Liver (tissue), 9 donors: ENCODE measurements around the gene TNPO3. TPM values are rescaled to one million over a fixed set of nuclear protein-coding genes. Genes with fewer than 3 reads are reported as not detected.

Experiments
- DNase-seq: peaks from one replicate; pipeline ENCODE4 v3.0.0-alpha.2; 2017; ENCODE audit warnings: low spot score
- H3K27ac ChIP-seq, 2 donors: one replicate each; pipeline ENCODE4 v1.7.0; 2013; ENCODE audit warnings: inconsistent platforms in 2 of 2, low read length in 2 of 2, control low read depth in 1 of 2, low read depth in 1 of 2, mild to moderate bottlenecking in 1 of 2
- H3K27me3 ChIP-seq, 4 donors: one replicate each; pipeline versions ENCODE4 v1.6.1 to v1.7.0; 2013; ENCODE audit warnings: low read length in 3 of 4, inconsistent platforms in 1 of 4, mild to moderate bottlenecking in 1 of 4, moderate library complexity in 1 of 4; ENCODE audit not compliant: control insufficient read depth in 4 of 4, insufficient read depth in 4 of 4
- H3K36me3 ChIP-seq, 4 donors: one replicate each; pipeline versions ENCODE4 v1.6.1 to v1.7.0; 2013; ENCODE audit warnings: low read length in 3 of 4, mild to moderate bottlenecking in 3 of 4, low read depth in 1 of 4, moderate library complexity in 1 of 4; ENCODE audit not compliant: control insufficient read depth in 4 of 4, insufficient read depth in 3 of 4
- H3K4me1 ChIP-seq, 4 donors: one replicate each; pipeline versions ENCODE4 v1.6.1 to v1.7.0; 2013; ENCODE audit warnings: low read length in 3 of 4, mild to moderate bottlenecking in 3 of 4, moderate library complexity in 1 of 4; ENCODE audit not compliant: control insufficient read depth in 4 of 4, insufficient read depth in 4 of 4
- H3K4me3 ChIP-seq, 3 donors: one replicate each; pipeline versions ENCODE4 v1.6.1 to v1.7.0; 2013; ENCODE audit warnings: low read length in 3 of 3, control low read depth in 1 of 3, low read depth in 1 of 3, mild to moderate bottlenecking in 1 of 3
- H3K9ac ChIP-seq, 2 donors: one replicate each; pipeline ENCODE4 v1.7.0; 2013; ENCODE audit warnings: low read length in 2 of 2, mild to moderate bottlenecking in 2 of 2, moderate library complexity in 2 of 2, control low read depth in 1 of 2, low read depth in 1 of 2
- H3K9me3 ChIP-seq, 4 donors: one replicate each; pipeline versions ENCODE4 v1.6.1 to v1.7.0; 2013; ENCODE audit warnings: low read length in 3 of 4; ENCODE audit not compliant: control insufficient read depth in 4 of 4
- ATF3 ChIP-seq: IDR thresholded peaks from 2 replicates; pipeline ENCODE4 v1.6.1; 2016; ENCODE audit warnings: antibody characterized with exemption
- CTCF ChIP-seq: fragments of 150-350 bp; IDR thresholded peaks from 2 replicates; pipeline ENCODE4 v1.5.1; 2017; ENCODE audit warnings: improper control_type of control experiment, low read depth, low read length; ENCODE audit not compliant: missing input control
- EGR1 ChIP-seq, 2 donors: IDR thresholded peaks; 2 replicates each; pipeline ENCODE4 v1.6.1; 2016 to 2018; ENCODE audit warnings: antibody characterized with exemption in 2 of 2, low read depth in 2 of 2
- FOXA1 ChIP-seq: IDR thresholded peaks from 2 replicates; pipeline ENCODE4 v1.6.1; 2016; ENCODE audit warnings: antibody characterized with exemption
- FOXA2 ChIP-seq: IDR thresholded peaks from 2 replicates; pipeline ENCODE4 v1.6.1; 2016; ENCODE audit warnings: antibody characterized with exemption
- GABPA ChIP-seq, 2 donors: IDR thresholded peaks in 1 of 2; conservative IDR thresholded peaks in 1 of 2; 2 replicates each; pipeline ENCODE4 v1.6.1; 2016; ENCODE audit warnings: antibody characterized with exemption in 2 of 2, mild to moderate bottlenecking in 1 of 2, moderate library complexity in 1 of 2
- HNF4A ChIP-seq, 2 donors: conservative IDR thresholded peaks; 2 replicates each; pipeline ENCODE4 v1.6.1; 2016; ENCODE audit warnings: antibody characterized with exemption in 2 of 2, mild to moderate bottlenecking in 2 of 2
- HNF4G ChIP-seq: IDR thresholded peaks from 2 replicates; pipeline ENCODE4 v1.6.1; 2016; ENCODE audit warnings: antibody characterized with exemption
- JUND ChIP-seq, 2 donors: IDR thresholded peaks; 2 replicates each; pipeline ENCODE4 v1.6.1; 2016; ENCODE audit warnings: antibody characterized with exemption in 2 of 2
- MAX ChIP-seq: IDR thresholded peaks from 2 replicates; pipeline ENCODE4 v1.6.1; 2016; ENCODE audit warnings: antibody characterized with exemption
- NR2F2 ChIP-seq: IDR thresholded peaks from 2 replicates; pipeline ENCODE4 v1.6.1; 2016; ENCODE audit warnings: antibody characterized with exemption
- RAD21 ChIP-seq, 2 donors: IDR thresholded peaks; 2 replicates each; pipeline ENCODE4 v1.6.1; 2016; ENCODE audit warnings: antibody characterized with exemption in 2 of 2, mild to moderate bottlenecking in 2 of 2
- REST ChIP-seq: IDR thresholded peaks from 2 replicates; pipeline ENCODE4 v1.6.1; 2016; ENCODE audit warnings: antibody characterized with exemption, mild to moderate bottlenecking
- RXRA ChIP-seq, 2 donors: IDR thresholded peaks; 2 replicates each; pipeline ENCODE4 v1.6.1; 2017 to 2018; ENCODE audit warnings: antibody characterized with exemption in 2 of 2, mild to moderate bottlenecking in 1 of 2
- SP1 ChIP-seq: IDR thresholded peaks from 2 replicates; pipeline ENCODE4 v1.6.1; 2018; ENCODE audit warnings: antibody characterized with exemption, mild to moderate bottlenecking
- TAF1 ChIP-seq: conservative IDR thresholded peaks from 2 replicates; pipeline ENCODE4 v1.6.1; 2016; ENCODE audit warnings: antibody characterized with exemption, mild to moderate bottlenecking
- YY1 ChIP-seq: IDR thresholded peaks from 2 replicates; pipeline ENCODE4 v1.6.1; 2016; ENCODE audit warnings: antibody characterized with exemption, mild to moderate bottlenecking
- ZBTB33 ChIP-seq: IDR thresholded peaks from 2 replicates; pipeline ENCODE4 v1.6.1; 2016; ENCODE audit warnings: antibody characterized with exemption
- WGBS: extraction: QIAGEN DNeasy Blood & Tissue Kit; methylation state at CpG from one replicate; pipeline ENCODE4 v1.1.7; 2013; 5-methylcytosine and 5-hydroxymethylcytosine counted together
- polyA plus RNA-seq, 2 donors: library from polyadenylated mRNA; stranded (reverse) in 1 of 2; unstranded in 1 of 2; fragments of 200-250 nt in 1 of 2; fragments of >200 nt in 1 of 2; fragmentation: Nextera tagmentation in 1 of 2; extraction: Ambion mirVana in 1 of 2; gene quantifications; one replicate each; pipeline versions ENCODE4 v1.2.1 to v1.2.3, GENCODE V29; 2013 to 2015
- total RNA-seq, 2 donors: library from RNA; depleted of rRNA; stranded (reverse); fragments of >200 nt; gene quantifications; one replicate each; pipeline ENCODE4 v1.2.3, GENCODE V29; 2014
- donor health status: healthy.
- donor health status: healthy.
- donor health status: healthy.
- donor health status: healthy.
- donor health status: healthy.

The TNPO3 gene
- total and polyA plus RNA-seq, 4 donors: 9.2 to 38.9 (median 20.0) TPM

GRCh38 chr7:129045682-129046081 lies 9.2 kb downstream of the TNPO3 start:
- Histone ChIP-seq H3K27me3 (no peaks in the 10 kb centered on the region), H3K4me3 (no peak overlapping the region), H3K4me1 (peaks cover 5 to 25% (median 12%) of the 10 kb centered on the region in 4 donors), H3K9me3 (no peaks in the 10 kb centered on the region), H3K27ac (no peak overlapping the region), H3K36me3 (no peaks in the 10 kb centered on the region), H3K9ac (no peak overlapping the region)
- TF ChIP-seq MAX (no peak), GABPA (IDR thresholded peaks at IDR 0.05 in 1 of 2, conservative IDR thresholded peaks at IDR 0.05 in 1 of 2) (no peak), YY1 (no peak)
- DNase-seq: no peak
- WGBS: 86% methylated on average over 4 of the region's 4 CpGs

- no peak for DNase-seq
- 86% methylated on average over 3 of the region's 3 CpGs for WGBS
- Histone ChIP-seq H3K9ac (no peak overlapping the region), H3K36me3 (peaks cover 4 to 7% (median 5%) of the 10 kb centered on the region in 4 donors), H3K9me3 (no peaks in the 10 kb centered on the region), H3K4me3 (no peak overlapping the region), H3K27ac (no peak overlapping the region), H3K27me3 (no peaks in the 10 kb centered on the region), H3K4me1 (peaks cover 4 to 19% (median 12%) of the 10 kb centered on the region in 4 donors)
- TF ChIP-seq RXRA (IDR thresholded peaks at IDR 0.05): no peak
- no peak for TF ChIP-seq MAX
- no peak for TF ChIP-seq JUND (IDR thresholded peaks at IDR 0.05)
- no peak for TF ChIP-seq TAF1
- TF ChIP-seq CTCF: no peak
- TF ChIP-seq ZBTB33: no peak
- no peak for TF ChIP-seq RAD21 (IDR thresholded peaks at IDR 0.05)
- TF ChIP-seq FOXA1: no peak
- TF ChIP-seq NR2F2: no peak
- TF ChIP-seq FOXA2: no peak
- TF ChIP-seq YY1: no peak
- no peak for TF ChIP-seq HNF4A (conservative IDR thresholded peaks at IDR 0.05)
- TF ChIP-seq EGR1 (IDR thresholded peaks at IDR 0.05; ENCODE audit: low read depth in 2 of 2): no peak
- TF ChIP-seq REST: no peak
- TF ChIP-seq ATF3: no peak
- no peak for TF ChIP-seq SP1
- TF ChIP-seq HNF4G: no peak
- TF ChIP-seq GABPA (IDR thresholded peaks at IDR 0.05 in 1 of 2, conservative IDR thresholded peaks at IDR 0.05 in 1 of 2): no peak
Measured at GRCh38 chr7:129043012-129043411, 11.9 kb downstream of the TNPO3 start.
